SK-N-DZ (cell line): ENCODE results near the gene OXA1L.

Experiments used
- small RNA-seq, 2 experiments: library from RNA; depleted of rRNA; stranded (forward); fragments of <200 nt; gene quantifications; one replicate each; pipeline ENCODE3, GENCODE V24; 2014

OXA1L gene

Small RNA genes lying within 50 kb of the gene (small RNA-seq; reads per million reads assigned to genes)
- 0 to 0.18 reads per million in 2 experiments for gene RF00588
